HFFc6 (cell line): ENCODE results near the gene CACTIN. TPM values are rescaled to one million over a fixed set of nuclear protein-coding genes. Genes with fewer than 3 reads are reported as not detected.
A peak's percentile ranks its signal among the peaks of the same experiment; 100 is the strongest.

Experiments
- DNase-seq: peaks from one replicate; pipeline ENCODE4 v3.0.0-alpha.2; 2018
- H3K27ac Mint-ChIP-seq: 2 replicates; pipeline ENCODE4 v1.8.0; 2020; ENCODE audit warnings: mild to moderate bottlenecking, mixed read lengths
- H3K27me3 Mint-ChIP-seq: 2 replicates; pipeline ENCODE4 v1.8.0; 2021; ENCODE audit warnings: mild to moderate bottlenecking, moderate library complexity, mixed read lengths; ENCODE audit not compliant: insufficient read depth
- H3K36me3 Mint-ChIP-seq: 2 replicates; pipeline ENCODE4 v1.8.0; 2021; ENCODE audit warnings: low read depth, mixed read lengths
- H3K4me1 Mint-ChIP-seq: 2 replicates; pipeline ENCODE4 v1.8.0; 2020; ENCODE audit warnings: low read depth, mixed read lengths
- H3K4me3 Mint-ChIP-seq: 2 replicates; pipeline ENCODE4 v1.8.0; 2020; ENCODE audit warnings: mild to moderate bottlenecking, moderate library complexity, mixed read lengths
- H3K9me3 Mint-ChIP-seq: 2 replicates; pipeline ENCODE4 v1.8.0; 2020; ENCODE audit warnings: mild to moderate bottlenecking, mixed read lengths
- total RNA-seq, 6 experiments: library from RNA; stranded (reverse); fragmentation: NEBNext Ultra II Directional; extraction: Animal tissue kit (Norgen Biotek cat#: 25700); gene quantifications; 2 replicates in 1 of 6; 3 replicates in 5 of 6; pipeline ENCODE4 v1.2.3, GENCODE V29; 2021
- TF ChIP-seq, protein P1 (sequence below): fragments of 200-600 bp; sonication (generic); IDR thresholded peaks from 2 replicates; pipeline ENCODE4 v1.5.0; 2021; ENCODE audit warnings: antibody characterized with exemption, mild to moderate bottlenecking

Gene CACTIN
- total RNA-seq, 6 experiments from 2014 or later = 22.7 to 25.3 (median 24.9) TPM

DNA sequence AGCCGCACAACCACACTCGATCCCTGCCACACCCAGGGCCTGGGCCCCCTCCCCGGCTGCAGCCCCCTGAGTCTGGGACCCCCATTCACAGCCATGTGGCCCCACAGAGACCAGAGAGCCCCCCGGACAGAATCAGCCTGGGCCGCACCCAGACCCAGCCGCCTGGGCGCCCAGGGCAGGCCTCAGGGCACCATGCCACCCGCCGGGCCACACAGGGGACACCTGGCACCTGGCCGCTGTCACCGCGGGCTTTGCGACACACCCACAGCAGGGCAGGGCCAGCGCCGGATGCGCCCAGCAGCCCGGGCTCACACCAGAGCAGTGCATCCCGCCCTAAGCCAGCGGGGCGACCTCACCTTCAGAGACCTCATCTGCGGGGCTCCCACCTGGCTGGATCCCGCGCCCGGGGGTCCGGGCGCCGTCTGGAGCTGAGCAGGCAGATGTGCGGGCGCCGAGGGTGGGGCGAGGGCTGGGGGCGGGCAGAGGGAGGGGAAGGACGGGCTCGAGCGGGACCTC, 20.4 kb downstream of the CACTIN start:
- Mint-ChIP-seq H3K9me3 (no peaks in the 10 kb centered on the region), H3K4me1 (peaks cover 14% of the 10 kb centered on the region), H3K27me3 (peaks cover 2% of the 10 kb centered on the region), H3K36me3 (no peaks in the 10 kb centered on the region), H3K4me3 (peak overlapping the region; percentile 84; the same call in 1 of the 2 replicates), H3K27ac (no peak overlapping the region)
- DNase-seq = no peak
- TF ChIP-seq, protein P1, sequence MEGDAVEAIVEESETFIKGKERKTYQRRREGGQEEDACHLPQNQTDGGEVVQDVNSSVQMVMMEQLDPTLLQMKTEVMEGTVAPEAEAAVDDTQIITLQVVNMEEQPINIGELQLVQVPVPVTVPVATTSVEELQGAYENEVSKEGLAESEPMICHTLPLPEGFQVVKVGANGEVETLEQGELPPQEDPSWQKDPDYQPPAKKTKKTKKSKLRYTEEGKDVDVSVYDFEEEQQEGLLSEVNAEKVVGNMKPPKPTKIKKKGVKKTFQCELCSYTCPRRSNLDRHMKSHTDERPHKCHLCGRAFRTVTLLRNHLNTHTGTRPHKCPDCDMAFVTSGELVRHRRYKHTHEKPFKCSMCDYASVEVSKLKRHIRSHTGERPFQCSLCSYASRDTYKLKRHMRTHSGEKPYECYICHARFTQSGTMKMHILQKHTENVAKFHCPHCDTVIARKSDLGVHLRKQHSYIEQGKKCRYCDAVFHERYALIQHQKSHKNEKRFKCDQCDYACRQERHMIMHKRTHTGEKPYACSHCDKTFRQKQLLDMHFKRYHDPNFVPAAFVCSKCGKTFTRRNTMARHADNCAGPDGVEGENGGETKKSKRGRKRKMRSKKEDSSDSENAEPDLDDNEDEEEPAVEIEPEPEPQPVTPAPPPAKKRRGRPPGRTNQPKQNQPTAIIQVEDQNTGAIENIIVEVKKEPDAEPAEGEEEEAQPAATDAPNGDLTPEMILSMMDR = no peak

DNA sequence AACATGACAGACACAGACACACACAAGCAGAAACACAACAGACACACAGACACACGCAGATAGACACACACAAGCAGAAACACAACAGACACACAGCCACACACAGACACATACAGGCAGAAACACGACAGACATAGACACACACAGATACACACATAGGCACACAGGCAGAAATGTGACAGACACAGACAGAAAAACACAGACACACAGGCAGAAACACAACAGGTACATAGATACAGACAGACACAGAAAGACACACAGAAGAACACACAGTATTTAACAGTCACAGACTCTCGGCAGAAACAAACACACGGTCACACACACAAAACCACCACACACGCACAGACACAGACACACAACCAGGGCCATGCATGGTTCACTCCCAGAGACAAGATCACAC, 20.8 kb downstream of the CACTIN start:
- H3K36me3 Mint-ChIP-seq = no peaks in the 10 kb centered on the region
- DNase-seq = no peak
- H3K27me3 Mint-ChIP-seq = peaks cover 2% of the 10 kb centered on the region
- no peak overlapping the region for H3K4me3 Mint-ChIP-seq
- TF ChIP-seq, protein P1 = no peak
- H3K9me3 Mint-ChIP-seq = no peaks in the 10 kb centered on the region
- H3K4me1 Mint-ChIP-seq = peaks cover 14% of the 10 kb centered on the region
- H3K27ac Mint-ChIP-seq = no peak overlapping the region

DNA sequence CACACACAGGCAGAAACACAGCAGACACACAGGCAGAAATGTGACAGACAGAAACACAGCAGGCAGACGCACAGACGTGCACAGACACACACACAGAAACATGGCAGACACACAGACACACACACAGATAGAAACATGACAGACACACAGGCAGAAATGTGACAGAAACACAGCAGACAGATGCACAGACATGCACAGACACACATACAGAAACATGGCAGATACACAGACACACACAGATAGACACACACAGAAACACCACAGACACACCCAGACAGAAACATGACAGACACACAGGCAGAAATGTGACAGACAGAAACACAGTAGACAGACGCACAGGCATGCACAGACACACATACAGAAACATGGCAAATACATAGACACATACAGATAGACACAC, 21.2 kb downstream of the CACTIN start:
- Mint-ChIP-seq H3K9me3 (no peaks in the 10 kb centered on the region), H3K4me3 (no peak overlapping the region), H3K27me3 (peaks cover 2% of the 10 kb centered on the region), H3K4me1 (peaks cover 14% of the 10 kb centered on the region), H3K27ac (no peak overlapping the region), H3K36me3 (no peaks in the 10 kb centered on the region)
- no peak for DNase-seq
- TF ChIP-seq, protein P1 = no peak

- Mint-ChIP-seq H3K4me3 (no peak overlapping the region), H3K9me3 (no peaks in the 10 kb centered on the region), H3K36me3 (no peaks in the 10 kb centered on the region), H3K27ac (no peak overlapping the region), H3K27me3 (peaks cover 2% of the 10 kb centered on the region), H3K4me1 (peaks cover 14% of the 10 kb centered on the region)
- DNase-seq = no peak
- TF ChIP-seq, protein P1 = no peak
Observed at GRCh38 chr19:3604987-3605343, 21.6 kb downstream of the CACTIN start.

DNA sequence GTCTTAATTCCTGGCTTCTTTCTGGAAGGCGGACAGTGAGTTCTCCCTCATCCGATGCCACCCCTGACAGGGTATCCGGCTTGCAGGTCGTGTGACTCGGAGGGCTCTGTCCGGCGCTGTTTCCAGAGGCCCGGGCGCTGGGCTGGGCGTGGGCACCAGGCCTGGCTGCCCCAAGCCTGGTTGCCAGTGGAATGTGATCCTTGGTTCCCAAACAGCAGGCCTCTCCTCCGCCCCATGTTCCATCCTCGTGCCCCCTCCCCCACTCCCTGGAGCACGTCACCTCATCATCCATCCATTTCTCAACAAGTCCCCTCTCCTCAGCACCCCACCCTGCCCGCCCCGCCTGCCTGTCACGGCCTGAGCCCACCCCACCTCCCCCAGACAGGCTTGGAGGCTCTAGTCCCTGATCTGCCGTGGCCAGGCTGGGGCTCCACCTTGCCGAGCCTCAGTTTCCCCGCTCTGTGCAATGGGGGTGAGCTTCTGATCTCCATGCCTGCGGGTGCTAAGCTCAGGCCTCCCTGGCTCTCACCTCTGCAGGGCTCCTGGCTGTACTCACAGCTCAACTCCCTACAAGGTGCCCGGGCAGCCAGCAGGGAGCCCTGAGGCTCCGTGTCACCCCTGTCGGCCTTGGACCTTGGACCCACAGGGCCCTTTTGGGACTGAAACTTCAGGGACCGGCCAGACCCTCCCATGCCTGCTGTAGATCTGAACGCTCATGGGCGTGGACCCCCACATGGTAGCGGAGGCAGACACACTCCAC, 22.2 kb downstream of the CACTIN start:
- TF ChIP-seq, protein P1 = no peak
- peaks cover 14% of the 10 kb centered on the region for H3K4me1 Mint-ChIP-seq
- no peaks in the 10 kb centered on the region for H3K9me3 Mint-ChIP-seq
- H3K4me3 Mint-ChIP-seq = no peak overlapping the region
- H3K27me3 Mint-ChIP-seq = peaks cover 2% of the 10 kb centered on the region
- no peak for DNase-seq
- no peaks in the 10 kb centered on the region for H3K36me3 Mint-ChIP-seq
- no peak overlapping the region for H3K27ac Mint-ChIP-seq
